ENCODE results near the gene PDE6G.
A peak's percentile ranks its signal among the peaks of the same experiment; 100 is the strongest.

Gene PDE6G

DNA sequence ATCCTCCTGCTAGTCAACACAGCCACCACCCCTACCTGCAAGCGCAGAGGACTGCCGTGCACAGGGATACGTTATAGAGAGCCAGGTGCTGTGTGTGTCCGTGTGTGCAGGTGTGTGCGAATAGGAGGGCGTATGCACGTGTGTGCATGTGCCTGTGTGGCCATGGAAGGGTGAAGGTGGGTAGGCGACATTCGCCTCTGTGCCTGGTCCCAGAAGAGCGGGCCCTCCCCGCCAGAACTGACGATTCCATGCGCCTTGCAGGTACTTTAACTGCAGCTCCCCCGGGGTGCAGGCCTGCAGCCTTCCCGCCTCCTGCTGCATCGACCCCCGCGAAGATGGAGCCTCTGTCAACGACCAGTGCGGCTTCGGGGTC lies 8.7 kb downstream of the PDE6G start:
- H3K4me2 ChIP-seq (ENCODE audit: low read length, poor library complexity, severe bottlenecking), result no peak overlapping the region
- peak overlapping the region in 1 of 2 experiments; percentile 42 for H3K18ac ChIP-seq (ENCODE audit: low read depth in 1 of 2, low read length in 2 of 2)
- 30% methylated on average over 21 of the region's 21 CpGs for WGBS
- no peak overlapping the region for H2AK5ac ChIP-seq (ENCODE audit: low read length, severe bottlenecking)
- no peak overlapping the region for H4K8ac ChIP-seq (ENCODE audit: low read length)
- no peak overlapping the region for H3K14ac ChIP-seq (ENCODE audit: low read length in 2 of 2)
- no peaks in the 10 kb centered on the region for H3K9me3 ChIP-seq (ENCODE audit: control insufficient read depth, low read length)
- H3K27ac ChIP-seq (ENCODE audit: low read length, poor library complexity, severe bottlenecking), result no peak overlapping the region
- H2AFZ ChIP-seq (ENCODE audit: low read depth, low read length), result no peak overlapping the region
- H3K23ac ChIP-seq (ENCODE audit: low read length in 2 of 2), result no peak overlapping the region
- H3K36me3 ChIP-seq (ENCODE audit: control insufficient read depth in 1 of 2, insufficient read depth in 2 of 2, low read depth in 1 of 2, low read length in 2 of 2), result peaks cover 4 to 5% of the 10 kb centered on the region in 2 experiments
- H3K9ac ChIP-seq (ENCODE audit: low read length), result no peak overlapping the region
- H3K4me3 ChIP-seq (ENCODE audit: insufficient read depth in 1 of 2, low read depth in 1 of 2, low read length in 2 of 2), result peak overlapping the region in 1 of 2 experiments; percentile 47
- H2BK15ac ChIP-seq (ENCODE audit: low read depth, poor library complexity, severe bottlenecking), result no peak overlapping the region
- H3K4me1 ChIP-seq (ENCODE audit: control insufficient read depth, insufficient read depth, low read depth, low read length), result peaks cover 19% of the 10 kb centered on the region
- no peak overlapping the region for H2BK5ac ChIP-seq (ENCODE audit: low read depth, low read length, poor library complexity, severe bottlenecking)
- no peaks in the 10 kb centered on the region for H3K79me1 ChIP-seq (replicated peaks; ENCODE audit: low read length, poor library complexity, severe bottlenecking)
- H3K4ac ChIP-seq (ENCODE audit: low read depth in 1 of 2, low read length in 2 of 2), result no peak overlapping the region
- H2BK12ac ChIP-seq (ENCODE audit: low read length in 2 of 2), result no peak overlapping the region
- peak overlapping the region; percentile 7 for H4K91ac ChIP-seq (ENCODE audit: low read length)
- H2BK120ac ChIP-seq (ENCODE audit: low read depth, low read length), result no peak overlapping the region
- DNase-seq, result no peak
- peaks cover 21 to 23% of the 10 kb centered on the region in 2 experiments for H3K27me3 ChIP-seq (ENCODE audit: control insufficient read depth in 1 of 2, insufficient read depth in 1 of 2, low read length in 2 of 2)

GRCh38 chr17:81646869-81647600 lies 9.3 kb downstream of the PDE6G start:
- H2BK5ac ChIP-seq (ENCODE audit: low read depth, low read length, poor library complexity, severe bottlenecking), result no peak overlapping the region
- peaks cover 24% of the 10 kb centered on the region for H3K4me1 ChIP-seq (ENCODE audit: control insufficient read depth, insufficient read depth, low read depth, low read length)
- H3K27ac ChIP-seq (ENCODE audit: low read length, poor library complexity, severe bottlenecking), result no peak overlapping the region
- no peak overlapping the region for H3K4me2 ChIP-seq (ENCODE audit: low read length, poor library complexity, severe bottlenecking)
- no peak overlapping the region for H2AK5ac ChIP-seq (ENCODE audit: low read length, severe bottlenecking)
- no peak for DNase-seq
- H3K18ac ChIP-seq (ENCODE audit: low read depth in 1 of 2, low read length in 2 of 2), result no peak overlapping the region
- no peak overlapping the region for H2AFZ ChIP-seq (ENCODE audit: low read depth, low read length)
- no peak overlapping the region for H3K14ac ChIP-seq (ENCODE audit: low read length in 2 of 2)
- H3K4me3 ChIP-seq (ENCODE audit: insufficient read depth in 1 of 2, low read depth in 1 of 2, low read length in 2 of 2), result no peak overlapping the region
- H2BK15ac ChIP-seq (ENCODE audit: low read depth, poor library complexity, severe bottlenecking), result no peak overlapping the region
- H3K27me3 ChIP-seq (ENCODE audit: control insufficient read depth in 1 of 2, insufficient read depth in 1 of 2, low read length in 2 of 2), result peaks cover 21 to 23% of the 10 kb centered on the region in 2 experiments
- H3K79me1 ChIP-seq (replicated peaks; ENCODE audit: low read length, poor library complexity, severe bottlenecking), result no peaks in the 10 kb centered on the region
- H2BK120ac ChIP-seq (ENCODE audit: low read depth, low read length), result no peak overlapping the region
- H3K23ac ChIP-seq (ENCODE audit: low read length in 2 of 2), result no peak overlapping the region
- H2BK12ac ChIP-seq (ENCODE audit: low read length in 2 of 2), result no peak overlapping the region
- no peak overlapping the region for H3K4ac ChIP-seq (ENCODE audit: low read depth in 1 of 2, low read length in 2 of 2)
- WGBS, result 74% methylated on average over 12 of the region's 12 CpGs
- no peak overlapping the region for H3K9ac ChIP-seq (ENCODE audit: low read length)
- peaks cover 4 to 5% of the 10 kb centered on the region in 2 experiments for H3K36me3 ChIP-seq (ENCODE audit: control insufficient read depth in 1 of 2, insufficient read depth in 2 of 2, low read depth in 1 of 2, low read length in 2 of 2)
- H4K91ac ChIP-seq (ENCODE audit: low read length), result no peak overlapping the region
- no peaks in the 10 kb centered on the region for H3K9me3 ChIP-seq (ENCODE audit: control insufficient read depth, low read length)
- H4K8ac ChIP-seq (ENCODE audit: low read length), result no peak overlapping the region

- Histone ChIP-seq H2BK12ac (ENCODE audit: low read length in 2 of 2) (no peak overlapping the region), H4K8ac (ENCODE audit: low read length) (no peak overlapping the region), H3K14ac (ENCODE audit: low read length in 2 of 2) (no peak overlapping the region), H3K27me3 (ENCODE audit: control insufficient read depth in 1 of 2, insufficient read depth in 1 of 2, low read length in 2 of 2) (peaks cover 21 to 23% of the 10 kb centered on the region in 2 experiments), H3K4me1 (ENCODE audit: control insufficient read depth, insufficient read depth, low read depth, low read length) (peaks cover 15% of the 10 kb centered on the region), H3K36me3 (ENCODE audit: control insufficient read depth in 1 of 2, insufficient read depth in 2 of 2, low read depth in 1 of 2, low read length in 2 of 2) (peaks cover 4 to 5% of the 10 kb centered on the region in 2 experiments), H2AFZ (ENCODE audit: low read depth, low read length) (no peak overlapping the region), H3K4ac (ENCODE audit: low read depth in 1 of 2, low read length in 2 of 2) (no peak overlapping the region), H3K79me1 (replicated peaks; ENCODE audit: low read length, poor library complexity, severe bottlenecking) (no peaks in the 10 kb centered on the region), H3K9ac (ENCODE audit: low read length) (no peak overlapping the region), H3K27ac (ENCODE audit: low read length, poor library complexity, severe bottlenecking) (no peak overlapping the region), H3K4me3 (ENCODE audit: insufficient read depth in 1 of 2, low read depth in 1 of 2, low read length in 2 of 2) (no peak overlapping the region), H3K18ac (ENCODE audit: low read depth in 1 of 2, low read length in 2 of 2) (no peak overlapping the region), H2BK15ac (ENCODE audit: low read depth, poor library complexity, severe bottlenecking) (no peak overlapping the region), H2BK120ac (ENCODE audit: low read depth, low read length) (no peak overlapping the region), H3K9me3 (ENCODE audit: control insufficient read depth, low read length) (no peaks in the 10 kb centered on the region), H3K23ac (ENCODE audit: low read length in 2 of 2) (no peak overlapping the region), H3K4me2 (ENCODE audit: low read length, poor library complexity, severe bottlenecking) (no peak overlapping the region), H2AK5ac (ENCODE audit: low read length, severe bottlenecking) (no peak overlapping the region), H2BK5ac (ENCODE audit: low read depth, low read length, poor library complexity, severe bottlenecking) (no peak overlapping the region), H4K91ac (ENCODE audit: low read length) (peak overlapping the region; percentile 34)
- DNase-seq, result no peak
- WGBS, result 89% methylated on average over 28 of the region's 29 CpGs
Measured at GRCh38 chr17:81644976-81645952, 11.1 kb downstream of the PDE6G start.

- peaks cover 4 to 5% of the 10 kb centered on the region in 2 experiments for H3K36me3 ChIP-seq (ENCODE audit: control insufficient read depth in 1 of 2, insufficient read depth in 2 of 2, low read depth in 1 of 2, low read length in 2 of 2)
Measured at GRCh38 chr17:81644496-81644895, 11.8 kb downstream of the PDE6G start.

More at GRCh38 chr17:81644496-81644895, 11.8 kb downstream of the PDE6G start:
- Histone ChIP-seq H3K4me3 (ENCODE audit: insufficient read depth in 1 of 2, low read depth in 1 of 2, low read length in 2 of 2) (no peak overlapping the region), H3K27me3 (ENCODE audit: control insufficient read depth in 1 of 2, insufficient read depth in 1 of 2, low read length in 2 of 2) (peaks cover 21 to 23% of the 10 kb centered on the region in 2 experiments), H2BK12ac (ENCODE audit: low read length in 2 of 2) (no peak overlapping the region), H2AFZ (ENCODE audit: low read depth, low read length) (no peak overlapping the region), H2BK15ac (ENCODE audit: low read depth, poor library complexity, severe bottlenecking) (no peak overlapping the region), H2BK120ac (ENCODE audit: low read depth, low read length) (no peak overlapping the region), H4K91ac (ENCODE audit: low read length) (no peak overlapping the region), H2BK5ac (ENCODE audit: low read depth, low read length, poor library complexity, severe bottlenecking) (no peak overlapping the region), H3K79me1 (replicated peaks; ENCODE audit: low read length, poor library complexity, severe bottlenecking) (no peaks in the 10 kb centered on the region), H2AK5ac (ENCODE audit: low read length, severe bottlenecking) (no peak overlapping the region), H3K4me2 (ENCODE audit: low read length, poor library complexity, severe bottlenecking) (no peak overlapping the region), H4K8ac (ENCODE audit: low read length) (no peak overlapping the region), H3K4ac (ENCODE audit: low read depth in 1 of 2, low read length in 2 of 2) (no peak overlapping the region), H3K4me1 (ENCODE audit: control insufficient read depth, insufficient read depth, low read depth, low read length) (peaks cover 13% of the 10 kb centered on the region), H3K9me3 (ENCODE audit: control insufficient read depth, low read length) (no peaks in the 10 kb centered on the region), H3K27ac (ENCODE audit: low read length, poor library complexity, severe bottlenecking) (no peak overlapping the region), H3K14ac (ENCODE audit: low read length in 2 of 2) (no peak overlapping the region), H3K23ac (ENCODE audit: low read length in 2 of 2) (no peak overlapping the region), H3K18ac (ENCODE audit: low read depth in 1 of 2, low read length in 2 of 2) (no peak overlapping the region), H3K9ac (ENCODE audit: low read length) (no peak overlapping the region)
- 93% methylated on average over 15 of the region's 15 CpGs for WGBS
- DNase-seq, result no peak
